ENCODE results near the gene EEF1A2.
"Not testable (repeated sequence)": the region's sequence is repeated elsewhere in the genome, so short reads cannot be mapped to it uniquely, and the experiment has no call there.

The EEF1A2 gene

GRCh38 chr20:63520504-63520933 is 21.6 kb upstream of the EEF1A2 start, which contains the start of gene PPDPF:
TSS of gene PPDPF (plus strand) at chr20:63520765. CDS start at chr20:63521309, 544 bp downstream.
- no peak for DNase-seq (ENCODE audit: low read depth, low spot score)
- Histone ChIP-seq H3K27ac (no peak within 1 kb of the TSS; the same call in 1 of the 2 replicates), H3K9ac (ENCODE audit: insufficient read length) (peak within 1 kb of the TSS; percentile 81), H3K36me3 (ENCODE audit: insufficient read depth, low read length) (peaks cover 13% of the 10 kb centered on the region; the same call in 1 of the 2 replicates), H3K4me3 (peak within 1 kb of the TSS; percentile 92), H3K9me3 (ENCODE audit: low read depth, low read length) (no peaks in the 10 kb centered on the region; the same call in 1 of the 2 replicates)
- no peak for TF ChIP-seq FOXP2 (optimal IDR thresholded peaks at IDR 0.05; ENCODE audit: control extremely low read depth, extremely low read length, insufficient read depth)
- TF ChIP-seq POLR2AphosphoS5 (IDR thresholded peaks at IDR 0.05; ENCODE audit: borderline replicate concordance, low read depth, low read length), result peak; percentile 78
- no peak for TF ChIP-seq EZH2 (IDR thresholded peaks at IDR 0.05)

- Histone ChIP-seq H3K9me3 (ENCODE audit: low read depth, low read length) (no peaks in the 10 kb centered on the region; the same call in 1 of the 2 replicates), H3K36me3 (ENCODE audit: insufficient read depth, low read length) (peaks cover 13% of the 10 kb centered on the region; the same call in 1 of the 2 replicates), H3K4me3 (peak overlapping the region; percentile 92), H3K9ac (ENCODE audit: insufficient read length) (peak overlapping the region; percentile 45), H3K27ac (no peak overlapping the region)
- TF ChIP-seq POLR2AphosphoS5 (IDR thresholded peaks at IDR 0.05; ENCODE audit: borderline replicate concordance, low read depth, low read length) (no peak), FOXP2 (optimal IDR thresholded peaks at IDR 0.05; ENCODE audit: control extremely low read depth, extremely low read length, insufficient read depth) (no peak), EZH2 (IDR thresholded peaks at IDR 0.05) (no peak)
- no peak for DNase-seq (ENCODE audit: low read depth, low spot score)
Measured at GRCh38 chr20:63519668-63520503, 21.0 kb upstream of the EEF1A2 start.

DNA sequence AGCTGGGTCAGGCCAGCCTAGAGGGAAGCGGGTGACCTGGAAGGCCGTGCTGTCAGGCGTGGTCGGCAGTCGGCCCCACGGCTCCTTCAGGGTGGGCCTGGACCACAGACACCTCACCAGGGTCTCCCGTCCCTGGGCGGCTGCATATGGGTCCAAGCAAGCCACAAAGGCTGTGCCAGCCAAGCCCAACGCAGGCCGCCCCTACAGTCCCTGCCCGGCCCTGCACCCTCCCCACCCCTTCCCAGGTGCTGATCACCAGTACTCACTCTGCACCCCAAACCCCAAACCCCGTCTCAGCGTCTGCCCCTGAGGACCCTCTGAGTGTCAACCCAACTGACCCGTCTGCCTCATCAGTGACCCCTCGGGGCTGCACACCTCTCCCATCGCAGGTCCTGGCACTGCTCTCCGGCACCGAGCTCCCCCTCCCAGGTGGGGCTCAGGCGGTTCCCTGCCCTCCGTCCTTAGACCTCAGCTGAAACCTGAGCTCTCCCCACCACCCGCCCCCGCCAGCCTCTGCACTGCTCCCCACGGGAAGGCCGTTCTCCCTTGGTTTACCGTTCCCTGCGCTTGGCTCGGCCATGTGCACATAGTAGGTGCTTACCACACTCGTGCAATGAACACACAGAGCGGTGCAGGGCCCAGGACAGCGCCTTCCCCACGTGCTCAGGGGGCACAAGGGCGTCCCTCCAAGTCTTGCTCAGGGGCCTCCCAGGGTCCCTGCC is 20.2 kb upstream of the EEF1A2 start:
- H3K27ac ChIP-seq, result no peak overlapping the region
- H3K9ac ChIP-seq (ENCODE audit: insufficient read length), result no peak overlapping the region
- TF ChIP-seq EZH2 (IDR thresholded peaks at IDR 0.05), result no peak
- no peaks in the 10 kb centered on the region; the same call in 1 of the 2 replicates for H3K9me3 ChIP-seq (ENCODE audit: low read depth, low read length)
- H3K4me3 ChIP-seq, result peak overlapping the region; percentile 92
- peaks cover 13% of the 10 kb centered on the region; the same call in 1 of the 2 replicates for H3K36me3 ChIP-seq (ENCODE audit: insufficient read depth, low read length)
- no peak for DNase-seq (ENCODE audit: low read depth, low spot score)

GRCh38 chr20:63518351-63518861 is 19.5 kb upstream of the EEF1A2 start:
- peaks cover 13% of the 10 kb centered on the region; the same call in 1 of the 2 replicates for H3K36me3 ChIP-seq (ENCODE audit: insufficient read depth, low read length)
- no peaks in the 10 kb centered on the region; the same call in 1 of the 2 replicates for H3K9me3 ChIP-seq (ENCODE audit: low read depth, low read length)
- H3K9ac ChIP-seq (ENCODE audit: insufficient read length), result no peak overlapping the region
- DNase-seq (ENCODE audit: low read depth, low spot score), result no peak
- H3K4me3 ChIP-seq, result no peak overlapping the region
- H3K27ac ChIP-seq, result no peak overlapping the region
- TF ChIP-seq FOXP2 (optimal IDR thresholded peaks at IDR 0.05; ENCODE audit: control extremely low read depth, extremely low read length, insufficient read depth), result no peak
- no peak for TF ChIP-seq EZH2 (IDR thresholded peaks at IDR 0.05)
- no peak for TF ChIP-seq POLR2AphosphoS5 (IDR thresholded peaks at IDR 0.05; ENCODE audit: borderline replicate concordance, low read depth, low read length)

DNA sequence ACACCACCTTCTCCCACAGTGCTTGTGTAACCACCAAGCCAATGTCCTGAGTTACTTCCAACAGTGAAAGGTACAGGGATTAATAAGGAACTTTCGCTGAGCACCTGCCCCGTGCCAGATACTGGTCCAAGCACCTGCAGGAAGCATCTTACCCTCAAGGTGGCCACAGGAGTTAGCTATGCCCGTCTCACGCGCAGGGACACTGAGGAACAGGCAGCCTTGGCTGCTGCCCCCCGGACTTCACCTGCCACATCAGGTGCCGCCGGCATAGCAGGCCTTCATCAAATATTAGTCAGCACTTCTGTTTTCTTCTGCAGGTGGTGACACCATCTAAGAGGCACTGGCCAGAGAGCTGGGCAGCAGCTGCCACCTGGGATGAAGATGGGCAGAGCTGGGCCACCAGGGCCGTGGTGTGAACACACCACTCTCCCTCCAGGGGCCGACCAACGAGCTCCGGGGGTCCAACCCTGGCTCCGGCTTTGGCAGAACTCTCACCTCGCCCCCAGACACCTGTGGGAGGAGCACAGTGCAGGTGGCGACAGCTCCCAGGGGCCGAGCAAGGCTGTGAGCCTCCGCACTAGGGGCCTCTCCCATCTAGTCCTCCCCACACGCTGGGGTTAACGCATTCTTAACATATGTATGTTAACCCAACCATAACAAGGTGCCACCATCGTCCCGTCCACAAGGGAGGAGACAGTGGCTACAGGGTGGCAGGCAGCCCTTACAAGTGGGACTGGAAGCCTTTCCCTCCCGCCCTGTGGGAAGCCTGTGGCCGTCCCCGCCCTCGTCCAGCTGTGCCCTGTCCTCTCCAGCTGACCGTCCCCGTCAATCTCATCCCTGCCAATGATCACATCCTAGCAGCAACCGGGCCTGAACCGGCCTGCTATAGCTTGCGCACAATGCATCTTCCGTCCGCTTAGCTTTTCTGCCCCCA is 18.8 kb upstream of the EEF1A2 start:
- H3K9ac ChIP-seq (ENCODE audit: insufficient read length), result no peak overlapping the region
- DNase-seq (ENCODE audit: low read depth, low spot score), result no peak
- no peak for TF ChIP-seq POLR2AphosphoS5 (IDR thresholded peaks at IDR 0.05; ENCODE audit: borderline replicate concordance, low read depth, low read length)
- H3K9me3 ChIP-seq (ENCODE audit: low read depth, low read length), result no peaks in the 10 kb centered on the region; the same call in 1 of the 2 replicates
- peaks cover 8% of the 10 kb centered on the region; the same call in 1 of the 2 replicates for H3K36me3 ChIP-seq (ENCODE audit: insufficient read depth, low read length)
- H3K27ac ChIP-seq, result no peak overlapping the region
- H3K4me3 ChIP-seq, result no peak overlapping the region

DNA sequence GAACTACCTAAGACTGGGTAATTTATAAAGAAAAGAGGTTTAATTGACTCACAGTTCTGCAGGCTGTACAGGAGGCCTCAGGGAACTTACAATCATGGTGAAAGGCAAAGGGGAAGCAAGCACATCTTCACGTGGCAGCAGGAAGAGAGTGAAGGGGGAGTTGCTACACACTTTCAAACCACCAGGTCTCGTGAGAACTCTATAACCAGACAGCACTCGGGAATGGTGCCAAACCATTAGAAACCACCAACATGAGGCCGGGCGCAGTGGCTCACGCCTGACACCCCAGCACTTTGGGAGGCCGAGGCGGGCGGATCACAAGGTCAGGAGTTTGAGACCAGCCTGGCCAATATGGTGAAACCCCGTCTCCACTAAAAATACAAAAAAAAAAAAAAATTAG is 15.6 kb upstream of the EEF1A2 start:
- DNase-seq (ENCODE audit: low read depth, low spot score); H3K4me3 ChIP-seq; H3K9me3 ChIP-seq (ENCODE audit: low read depth, low read length); H3K27ac ChIP-seq; H3K36me3 ChIP-seq (ENCODE audit: insufficient read depth, low read length); H3K9ac ChIP-seq (ENCODE audit: insufficient read length): not testable (repeated sequence)

- no peak overlapping the region for H3K9ac ChIP-seq (ENCODE audit: insufficient read length)
- no peak for DNase-seq (ENCODE audit: low read depth, low spot score)
- H3K27ac ChIP-seq, result no peak overlapping the region
- H3K4me3 ChIP-seq, result no peak overlapping the region
- TF ChIP-seq FOXP2 (optimal IDR thresholded peaks at IDR 0.05; ENCODE audit: control extremely low read depth, extremely low read length, insufficient read depth) (no peak), EZH2 (IDR thresholded peaks at IDR 0.05) (no peak), POLR2AphosphoS5 (IDR thresholded peaks at IDR 0.05; ENCODE audit: borderline replicate concordance, low read depth, low read length) (no peak)
- no peaks in the 10 kb centered on the region for H3K36me3 ChIP-seq (ENCODE audit: insufficient read depth, low read length)
- H3K9me3 ChIP-seq (ENCODE audit: low read depth, low read length), result no peaks in the 10 kb centered on the region
Measured at GRCh38 chr20:63513207-63513606, 14.3 kb upstream of the EEF1A2 start.

All from SK-N-MC (cell line).